EH (cell line): Measurements from ENCODE around the gene PRCC.
A peak's percentile ranks its signal among the peaks of the same experiment; 100 is the strongest.

Experiments used
- DNase-seq: peaks from one replicate; pipeline ENCODE4 v3.0.0-alpha.2; 2015; ENCODE audit warnings: low read depth

PRCC gene

GRCh38 chr1:156796340-156797097 lies 29.2 kb downstream of the PRCC start:
- no peak for DNase-seq

- DNase-seq, result peak; percentile 76
Measured at GRCh38 chr1:156797212-156797871, 30.0 kb downstream of the PRCC start.

DNA sequence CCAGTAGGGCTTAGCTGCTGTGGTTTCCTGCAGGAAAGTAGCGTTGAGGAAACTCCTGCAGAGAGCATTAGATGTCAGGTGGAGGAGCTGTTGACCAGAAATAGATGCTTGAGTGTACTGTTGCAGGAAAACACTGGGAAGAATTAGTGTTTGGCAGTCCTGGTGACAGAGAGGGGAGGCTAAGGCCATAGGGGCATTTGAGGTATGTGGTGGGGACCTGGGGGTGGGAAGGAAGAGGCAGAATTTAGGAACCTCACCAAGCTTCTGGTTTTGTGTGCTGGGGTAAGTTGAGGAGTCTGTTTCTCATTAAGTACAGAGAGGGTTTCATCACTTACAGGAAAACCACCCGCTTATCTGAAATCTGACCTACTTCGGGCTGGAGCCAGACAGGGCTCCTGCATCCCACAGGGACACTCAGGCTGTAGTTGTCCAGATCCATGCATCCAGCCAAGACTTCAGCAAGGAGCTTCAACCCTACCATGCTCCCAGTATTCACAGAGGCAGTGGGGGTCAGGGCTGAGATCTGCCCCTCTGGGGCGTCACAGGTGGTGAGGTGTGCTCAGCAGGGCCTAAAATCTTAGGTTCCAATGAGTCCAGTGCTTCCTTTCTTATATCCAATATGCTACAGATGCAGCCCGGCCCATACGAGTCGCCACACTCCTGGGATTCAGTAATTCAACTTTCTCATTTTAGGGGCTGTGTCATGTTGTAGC lies 34.2 kb downstream of the PRCC start:
- DNase-seq, result peak; percentile 92

- DNase-seq, result no peak
Measured at GRCh38 chr1:156802421-156802935, 35.1 kb downstream of the PRCC start.

DNA sequence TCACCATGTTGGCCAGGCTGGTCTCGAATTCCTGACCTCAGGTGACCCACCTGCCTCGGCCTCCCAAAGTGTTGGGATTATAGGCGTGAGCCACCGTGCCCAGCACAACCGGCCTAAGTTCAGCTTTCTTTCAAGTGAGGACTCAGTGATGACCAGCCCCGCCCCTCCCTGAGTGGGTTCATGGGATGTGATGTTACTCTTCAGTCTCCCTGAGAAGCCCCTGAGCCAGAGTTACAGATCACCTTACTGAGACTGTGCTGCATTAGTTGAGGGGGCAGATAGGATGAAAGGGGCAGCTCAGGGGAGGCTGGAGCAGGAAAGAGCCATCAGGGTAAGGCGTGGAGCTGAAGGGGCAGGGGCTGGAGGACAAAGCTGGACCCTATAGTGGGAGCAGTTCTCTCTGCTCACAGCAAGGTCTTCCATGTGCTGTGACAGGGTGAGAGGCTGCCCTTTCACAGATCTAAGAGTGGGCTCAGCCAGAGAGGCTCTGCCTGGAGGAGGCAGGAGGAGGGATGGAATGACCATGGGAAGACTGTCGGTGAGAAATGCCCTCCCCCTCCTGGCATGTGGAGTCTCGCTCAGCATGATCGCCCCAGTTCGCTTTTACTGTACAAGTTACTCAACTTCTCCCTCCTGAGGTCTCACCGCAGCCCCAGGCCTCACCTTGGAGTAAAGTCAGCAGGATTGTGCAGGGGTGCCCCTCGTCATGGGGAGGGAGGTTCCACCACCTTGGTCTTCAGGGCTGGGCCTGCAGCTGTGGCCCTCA lies 35.9 kb downstream of the PRCC start:
- no peak for DNase-seq

GRCh38 chr1:156804026-156804425 lies 36.7 kb downstream of the PRCC start:
- DNase-seq, result no peak

DNA sequence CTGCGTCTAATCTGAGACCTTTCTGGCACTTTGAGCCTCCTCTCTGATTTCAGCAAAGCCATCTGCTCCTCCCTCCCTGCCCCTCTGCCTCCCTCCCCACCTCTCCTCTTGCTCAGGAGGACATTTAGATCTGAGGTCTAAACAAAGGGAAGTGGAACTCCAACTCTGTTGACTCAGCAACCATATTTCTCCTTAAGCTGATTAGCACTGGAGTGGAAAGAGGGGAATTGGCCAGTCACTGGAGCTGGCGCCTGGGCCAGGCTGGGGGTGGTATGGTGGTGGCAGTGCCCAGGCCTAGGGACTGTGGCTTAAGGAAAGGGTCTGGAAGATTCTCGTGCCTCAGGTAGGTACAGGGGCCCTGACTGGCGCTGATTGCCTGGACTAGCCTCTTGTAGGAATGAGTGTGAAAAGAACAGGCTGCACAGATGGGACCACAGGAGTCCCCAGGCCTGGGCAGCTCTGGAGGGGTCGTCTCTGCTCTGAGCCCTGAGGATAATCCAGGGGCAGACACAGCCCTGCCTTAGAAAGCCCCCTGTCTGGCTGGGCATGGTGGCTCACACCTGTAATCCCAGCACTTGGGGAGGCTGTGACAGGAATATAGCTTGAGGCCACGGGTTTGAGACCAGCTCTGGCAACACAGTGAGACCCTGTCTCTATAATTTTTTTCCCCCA lies 37.4 kb downstream of the PRCC start:
- DNase-seq, result no peak

DNA sequence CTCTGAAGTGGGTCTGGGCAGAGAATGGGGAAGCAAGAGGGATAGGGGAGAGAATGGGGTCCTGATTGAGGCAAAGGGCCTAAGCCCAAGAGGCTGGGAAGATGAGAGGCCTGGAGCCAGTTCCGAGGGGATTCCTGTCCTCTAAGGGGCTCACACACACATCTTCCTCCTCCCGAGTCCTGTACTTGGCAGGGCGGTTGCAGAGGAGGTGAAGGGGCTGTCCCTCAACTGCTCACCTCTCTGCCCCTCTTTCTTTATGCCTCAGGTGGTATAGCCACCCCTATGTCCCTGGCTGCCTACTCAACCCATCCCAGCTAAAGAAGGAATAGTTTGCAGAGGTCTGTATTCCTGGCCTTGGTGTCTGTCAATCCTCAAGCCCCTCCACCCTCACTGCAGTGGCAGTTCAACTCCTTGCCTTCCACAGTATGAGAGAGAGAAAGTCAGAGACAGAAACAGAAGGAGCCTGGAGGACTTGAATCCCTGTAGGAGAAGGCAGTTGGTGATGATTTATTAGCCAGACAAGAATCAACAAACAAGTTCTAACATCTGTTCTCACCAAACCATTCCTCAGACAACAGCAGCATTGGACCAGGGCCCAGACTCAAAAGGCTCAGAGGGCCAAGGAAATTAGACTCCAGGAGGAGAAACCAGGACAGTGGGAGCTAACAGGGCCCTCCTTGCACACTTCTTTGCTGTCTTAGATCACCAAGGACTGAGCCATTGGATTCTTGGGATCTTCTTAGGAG lies 38.6 kb downstream of the PRCC start:
- DNase-seq, result peak; percentile 89

DNA sequence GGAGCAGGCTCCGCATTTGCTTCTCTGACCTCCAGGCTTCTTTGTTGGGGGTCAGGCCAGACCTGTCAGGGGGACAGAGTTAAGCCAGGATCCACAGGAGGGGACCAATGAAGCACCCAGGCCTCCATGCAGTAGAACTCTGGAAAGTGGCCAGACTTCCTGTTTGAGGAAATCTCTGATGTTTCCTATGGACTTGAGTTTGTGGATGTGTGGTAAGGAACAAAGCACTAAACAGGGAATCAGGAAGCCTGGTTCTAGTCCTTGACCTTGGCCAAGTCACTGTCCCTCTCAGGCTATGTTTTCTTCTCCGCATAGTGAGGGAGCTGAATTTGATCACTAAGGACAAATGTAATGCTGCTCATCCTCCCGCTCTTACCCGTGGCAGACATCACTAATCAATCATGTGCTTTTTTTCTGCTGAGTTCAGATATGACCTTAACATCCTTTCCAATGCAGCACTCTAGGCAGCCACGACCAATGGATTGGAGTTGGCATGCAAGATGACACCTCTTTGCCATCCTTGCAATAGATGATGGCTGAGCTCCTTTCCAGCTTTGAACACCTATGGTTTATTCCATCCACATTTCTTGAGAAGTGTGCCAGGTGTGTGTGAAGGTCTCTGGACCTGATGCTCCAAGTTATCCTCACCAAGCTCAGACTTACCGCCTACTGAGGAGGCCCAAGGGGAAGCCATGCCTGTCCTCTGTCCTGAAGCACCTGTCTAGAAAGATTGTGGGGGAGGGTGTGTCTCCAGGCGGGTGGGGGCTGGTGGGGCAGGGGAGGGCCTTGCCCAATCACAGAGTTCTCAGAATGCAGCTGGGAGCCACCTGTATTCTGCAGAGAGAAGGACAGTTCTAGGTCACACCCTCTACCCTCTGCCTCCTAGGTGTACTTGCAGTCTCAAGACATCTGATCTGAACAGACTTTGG lies 39.4 kb downstream of the PRCC start:
- no peak for DNase-seq

- DNase-seq, result no peak
Measured at GRCh38 chr1:156807627-156808026, 40.3 kb downstream of the PRCC start.

DNA sequence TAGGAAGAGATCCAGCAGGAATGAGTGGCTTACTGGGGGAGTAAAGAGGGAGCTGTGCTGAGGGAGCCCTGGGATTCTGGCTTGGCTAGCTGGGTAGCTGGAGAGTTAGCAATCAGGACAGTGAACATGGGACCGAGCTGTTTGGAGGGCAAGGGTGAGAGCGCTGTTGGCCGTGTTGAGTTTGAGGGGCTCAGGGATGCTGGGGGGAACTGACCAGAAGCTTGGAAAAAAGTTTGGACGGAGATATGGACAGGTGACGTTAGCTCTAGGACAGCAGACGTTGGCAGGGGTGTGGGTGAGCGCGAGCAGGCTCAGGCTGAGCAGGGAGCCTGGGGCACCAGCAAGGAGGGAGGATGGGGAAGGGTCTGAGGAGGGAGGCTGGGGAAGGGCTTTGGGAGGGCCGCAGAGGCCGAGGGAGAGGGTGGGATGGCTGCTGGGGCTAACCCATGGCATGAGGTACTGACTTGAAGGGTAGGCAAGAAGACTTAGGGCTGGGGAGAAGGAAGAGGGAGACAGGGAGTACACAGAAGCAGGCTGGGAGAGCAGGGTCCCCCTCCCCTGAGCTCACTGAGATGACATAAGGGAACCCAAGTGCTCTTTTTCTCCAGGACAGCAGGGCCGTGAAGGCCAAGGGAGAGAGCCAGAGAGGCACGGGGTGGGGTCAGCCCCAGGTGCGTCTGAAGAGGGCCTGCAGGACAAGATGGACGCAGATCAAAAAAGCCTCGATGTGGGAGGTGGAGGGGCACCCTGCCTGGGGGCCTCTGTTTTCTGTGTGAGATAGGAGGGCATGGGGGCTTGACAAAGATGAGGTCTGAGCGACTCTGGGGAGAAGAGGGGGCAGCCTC lies 41.1 kb downstream of the PRCC start:
- DNase-seq, result no peak

DNA sequence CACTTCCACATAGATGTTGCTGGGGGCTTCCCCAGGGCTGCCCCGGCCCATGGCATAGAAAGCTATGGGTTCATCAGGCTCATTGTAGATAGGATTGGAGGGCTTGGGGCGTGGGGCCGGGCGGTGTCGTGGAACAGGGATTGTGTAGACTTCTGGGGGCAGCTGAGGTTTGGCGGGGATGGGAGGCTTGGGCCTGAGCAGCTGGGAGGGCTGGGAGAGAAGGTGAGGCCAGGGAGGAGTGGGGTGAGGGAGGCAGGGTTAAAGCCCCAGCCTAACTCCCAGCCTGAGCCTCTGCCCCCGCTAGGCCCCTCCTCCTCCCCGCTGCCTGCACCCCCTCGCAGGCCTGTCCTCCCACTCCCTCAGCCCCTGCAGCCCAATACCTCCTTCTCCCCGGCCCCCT lies 41.9 kb downstream of the PRCC start:
- DNase-seq, result no peak

DNA sequence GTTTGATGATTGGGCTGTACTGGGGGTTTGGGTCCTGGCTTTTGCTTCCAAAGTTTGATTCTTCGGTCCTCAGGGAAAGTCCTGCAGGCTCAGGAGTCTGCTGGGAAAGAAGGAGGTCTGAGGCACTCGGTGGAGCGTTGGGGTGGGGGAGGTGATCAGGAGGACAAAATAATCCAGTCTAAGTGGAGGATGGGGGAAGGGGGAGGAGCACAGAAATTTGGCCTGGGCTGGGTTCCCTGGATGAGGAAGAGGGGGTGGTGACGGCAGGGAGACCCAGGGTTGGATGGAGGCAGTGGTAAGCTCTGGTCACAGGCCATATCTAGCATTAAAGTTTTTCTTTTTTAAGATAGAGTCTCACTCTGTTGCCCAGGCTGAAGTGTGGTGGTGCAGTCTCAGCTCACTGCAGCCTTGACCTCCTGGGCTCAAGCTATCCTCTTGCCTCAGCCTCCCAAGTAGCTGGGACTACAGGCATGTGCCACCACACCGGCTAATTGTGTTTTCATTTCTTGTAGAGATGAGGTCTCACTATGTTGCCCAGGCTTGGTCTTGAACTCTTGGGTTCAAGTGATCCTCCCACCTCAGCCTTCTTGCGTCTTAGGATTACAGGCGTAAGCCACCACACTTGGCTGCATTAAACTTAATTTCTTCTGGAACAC lies 42.5 kb downstream of the PRCC start:
- DNase-seq, result no peak

GRCh38 chr1:156811168-156811567 lies 43.8 kb downstream of the PRCC start:
- DNase-seq, result no peak

DNA sequence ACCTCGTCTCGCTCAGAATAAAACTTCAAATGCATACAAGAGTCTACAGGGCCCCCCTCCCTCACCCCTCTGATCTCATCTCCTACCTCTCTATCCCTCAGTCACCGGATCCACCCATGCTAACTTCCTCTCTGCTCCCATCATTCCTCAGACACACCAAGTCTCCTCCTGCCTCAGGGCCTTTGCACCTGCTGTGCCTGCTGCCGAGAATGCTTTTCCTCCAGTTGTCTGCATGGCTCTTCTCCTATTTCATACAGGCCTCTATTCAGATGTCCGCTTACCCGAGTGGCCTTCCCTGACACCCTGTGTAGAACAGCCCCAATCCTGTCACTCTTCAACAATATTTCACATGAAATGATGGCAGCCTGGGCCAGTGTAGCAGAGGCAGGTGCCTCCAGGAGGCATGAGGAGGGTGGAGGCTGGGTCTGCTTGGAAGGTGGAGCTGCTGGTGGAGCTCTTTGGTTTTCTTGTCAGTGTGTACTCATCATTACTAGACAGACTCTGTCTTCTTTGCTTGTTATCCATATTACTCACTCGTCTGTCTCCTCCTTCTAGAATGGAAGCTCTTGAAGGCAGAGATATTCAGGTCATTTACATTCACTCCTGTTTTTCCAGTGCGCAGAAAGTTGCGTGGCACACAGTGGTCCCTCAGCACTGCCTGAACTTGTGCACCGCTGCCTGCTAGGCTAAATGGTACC lies 45.1 kb downstream of the PRCC start:
- no peak for DNase-seq

- no peak for DNase-seq
Measured at GRCh38 chr1:156813298-156813697, 46.0 kb downstream of the PRCC start.

- DNase-seq, result peak; percentile 61
Measured at GRCh38 chr1:156813750-156814570, 46.6 kb downstream of the PRCC start.
